ENCODE measurements around the gene PDZRN3. TPM values are rescaled to one million over a fixed set of nuclear protein-coding genes. Genes with fewer than 3 reads are reported as not detected.

The PDZRN3 gene
- total and polyA plus RNA-seq, 2 of the 13 experiments (the other 11 are each of a cell fraction or from before 2014, with no cell fraction given), result not detected

DNA sequence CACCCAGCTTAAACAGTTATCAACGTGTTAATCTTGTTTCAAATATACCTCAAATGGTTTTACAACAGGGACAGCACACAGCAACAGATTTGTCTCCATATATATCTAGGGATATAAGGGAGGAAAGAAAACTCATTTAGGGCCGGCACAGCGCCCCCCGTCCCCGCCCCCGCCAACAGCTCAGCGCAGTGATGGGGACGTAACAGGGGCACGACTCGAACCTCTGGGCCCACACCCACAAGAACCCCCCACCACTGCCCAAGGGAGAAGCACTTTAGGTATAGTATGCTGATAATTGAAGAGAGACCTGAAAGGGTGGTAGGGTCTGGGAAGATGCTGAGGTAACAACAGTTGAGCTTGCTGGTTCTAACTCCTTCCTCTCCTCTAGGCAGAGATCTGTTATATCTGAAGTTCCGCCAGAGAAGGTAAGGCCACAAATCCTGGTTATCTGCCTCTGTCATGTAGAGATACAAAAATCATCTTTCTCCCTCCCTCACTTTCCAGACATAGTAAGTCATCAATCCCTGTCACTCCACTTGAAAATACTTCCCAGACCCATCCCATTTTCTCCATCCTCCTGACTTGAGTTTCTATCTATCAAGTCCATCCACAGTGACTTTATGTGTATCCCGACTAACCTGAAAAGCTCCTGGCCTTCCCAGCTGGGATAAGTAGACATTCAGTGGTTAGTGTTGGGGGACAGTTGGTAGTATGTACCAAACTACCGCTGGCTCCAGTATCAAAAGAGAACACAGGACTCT lies 126.9 kb downstream of the PDZRN3 start:
- FAIRE-seq, result no peak
- DNase-seq (ENCODE audit: low spot score), result no peak
- BruUV-seq (replicated peaks), result no TSS peak
- Histone ChIP-seq H3K4me3 (replicated peaks in 1 of 3; ENCODE audit: insufficient read depth in 1 of 3, low read depth in 2 of 3, low read length in 3 of 3) (no peak overlapping the region), H3K79me2 (ENCODE audit: insufficient read depth, low read length) (no peaks in the 10 kb centered on the region), H3K27ac (ENCODE audit: extremely low read length, insufficient read depth, low read length) (no peak overlapping the region), H3K4me2 (ENCODE audit: low read depth, low read length) (no peak overlapping the region), H3K36me3 (replicated peaks in 1 of 2; ENCODE audit: control insufficient read depth in 1 of 2, insufficient read depth in 2 of 2, low read length in 2 of 2) (no peaks in the 10 kb centered on the region), H2AFZ (ENCODE audit: low read length) (no peak overlapping the region), H3K27me3 (ENCODE audit: control insufficient read depth in 1 of 2, insufficient read depth in 2 of 2, low read length in 2 of 2) (no peaks in the 10 kb centered on the region), H3K9me3 (ENCODE audit: low read length) (no peaks in the 10 kb centered on the region), H4K20me1 (ENCODE audit: insufficient read depth, low read length) (no peaks in the 10 kb centered on the region), H3K9ac (ENCODE audit: insufficient read depth, low read depth, low read length) (no peak overlapping the region), H3K4me1 (ENCODE audit: insufficient read depth, low read length) (no peaks in the 10 kb centered on the region)
- in situ Hi-C loops (cut with HindIII; ENCODE audit: extremely low pct_ligation_motif_present, low pct_unique_long_range_greater_than_20kb) (no loop called here), intact Hi-C loops (cut with micrococcal nuclease; ENCODE audit: unreplicated experiment) (no loop called here)
- CTCF ChIA-PET (ENCODE audit: low intra/inter-chr PET ratio, low total read pairs), result no interaction called here
- no peak for ATAC-seq
- no peak for TF ChIP-seq ZNF879 (CRISPR knock-in tag; IDR thresholded peaks at IDR 0.05)
- TF ChIP-seq NBN (conservative IDR thresholded peaks at IDR 0.05), result no peak
- no peak for TF ChIP-seq ZNF740 (CRISPR knock-in tag; IDR thresholded peaks at IDR 0.05)
- TF ChIP-seq, protein P1, sequence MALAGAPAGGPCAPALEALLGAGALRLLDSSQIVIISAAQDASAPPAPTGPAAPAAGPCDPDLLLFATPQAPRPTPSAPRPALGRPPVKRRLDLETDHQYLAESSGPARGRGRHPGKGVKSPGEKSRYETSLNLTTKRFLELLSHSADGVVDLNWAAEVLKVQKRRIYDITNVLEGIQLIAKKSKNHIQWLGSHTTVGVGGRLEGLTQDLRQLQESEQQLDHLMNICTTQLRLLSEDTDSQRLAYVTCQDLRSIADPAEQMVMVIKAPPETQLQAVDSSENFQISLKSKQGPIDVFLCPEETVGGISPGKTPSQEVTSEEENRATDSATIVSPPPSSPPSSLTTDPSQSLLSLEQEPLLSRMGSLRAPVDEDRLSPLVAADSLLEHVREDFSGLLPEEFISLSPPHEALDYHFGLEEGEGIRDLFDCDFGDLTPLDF (CRISPR knock-in tag; IDR thresholded peaks at IDR 0.05), result no peak
- no peak for TF ChIP-seq FUBP1 (CRISPR knock-in tag; IDR thresholded peaks at IDR 0.05; ENCODE audit: borderline replicate concordance)
- TF ChIP-seq JUN (CRISPR knock-in tag; IDR thresholded peaks at IDR 0.05), result no peak
- TF ChIP-seq AGO2 (optimal IDR thresholded peaks at IDR 0.05; ENCODE audit: low read depth, low read length), result no peak
- POLR2A ChIA-PET, result no interaction called here
- WGBS (ENCODE audit: low lambda C conversion rate), result 52% methylated on average over 13 of the region's 13 CpGs

Measured in HepG2 (cell line).